K562 (cell line): Measurements from ENCODE around the gene EXOC6. TPM values are rescaled to one million over a fixed set of nuclear protein-coding genes. Genes with fewer than 3 reads are reported as not detected.

Source experiments
- BRD9 ChIP-seq: fragments of 450-650 bp; IDR thresholded peaks from 2 replicates; pipeline ENCODE4 v1.6.1; 2018; ENCODE audit warnings: low read depth; ENCODE audit not compliant: partially characterized antibody
- CCAR2 ChIP-seq: fragments of 200-400 bp; formaldehyde crosslinking; IDR thresholded peaks from 2 replicates; pipeline ENCODE4 v1.6.1; 2017; ENCODE audit warnings: mild to moderate bottlenecking, low read depth, low read length
- E2F8 ChIP-seq: fragments of 450-650 bp; IDR thresholded peaks from 2 replicates; pipeline ENCODE4 v1.7.1; 2018; ENCODE audit warnings: mild to moderate bottlenecking, low read depth; ENCODE audit not compliant: partially characterized antibody
- GTF2B ChIP-seq: IDR thresholded peaks from 2 replicates; pipeline ENCODE4 v1.6.1; 2011; ENCODE audit not compliant: insufficient read length; ENCODE audit errors: extremely low read depth
- MLX ChIP-seq, 2 experiments: fragments of 450-650 bp in 1 of 2; sonication (generic) in 1 of 2; formaldehyde crosslinking; conservative IDR thresholded peaks; 2 replicates each; pipeline versions ENCODE4 v1.4.0 to v1.8.1; 2020 to 2022; ENCODE audit warnings: mild to moderate bottlenecking in 1 of 2, missing genetic modification reagents in 1 of 2
- NFATC3 ChIP-seq: fragments of 450-650 bp; IDR thresholded peaks from 2 replicates; pipeline ENCODE4 v1.6.1; 2017; ENCODE audit warnings: mild to moderate bottlenecking
- PML ChIP-seq: IDR thresholded peaks from 2 replicates; pipeline ENCODE4 v1.6.1; 2012; ENCODE audit warnings: low read length, inconsistent platforms
- SMC3 ChIP-seq: conservative IDR thresholded peaks from 2 replicates; pipeline ENCODE4 v1.6.1; 2011; ENCODE audit warnings: low read depth, low read length, improper control_type of control experiment; ENCODE audit not compliant: insufficient read depth
- SNAPC5 ChIP-seq: fragments of 250-450 bp; sonication (Bioruptor Pico); IDR thresholded peaks from 2 replicates; pipeline ENCODE4 v1.8.0; 2021; ENCODE audit warnings: moderate library complexity, mild to moderate bottlenecking, inconsistent platforms
- ZBTB34 ChIP-seq: fragments of 250-450 bp; sonication (Bioruptor Pico); IDR thresholded peaks from 2 replicates; pipeline ENCODE4 v1.8.0; 2021; ENCODE audit warnings: mild to moderate bottlenecking, moderate library complexity
- ZBTB7A ChIP-seq: IDR thresholded peaks from 2 replicates; pipeline ENCODE4 v1.6.1; 2011; ENCODE audit warnings: low read depth, mild to moderate bottlenecking, low read length, moderate library complexity, borderline replicate concordance; ENCODE audit not compliant: control insufficient read depth
- ZBTB8A ChIP-seq: fragments of 450-650 bp; IDR thresholded peaks from 2 replicates; pipeline ENCODE4 v1.6.1; 2018; ENCODE audit warnings: mild to moderate bottlenecking, moderate library complexity; ENCODE audit not compliant: partially characterized antibody
- ZNF23 ChIP-seq: fragments of 250-450 bp; sonication (Bioruptor Pico); IDR thresholded peaks from 2 replicates; pipeline ENCODE4 v1.4.0; 2020; ENCODE audit warnings: mild to moderate bottlenecking
- ZNF609 ChIP-seq: sonication (generic); formaldehyde crosslinking; IDR thresholded peaks from 2 replicates; pipeline ENCODE4 v1.8.1; 2023; ENCODE audit warnings: missing genetic modification reagents, mild to moderate bottlenecking, borderline replicate concordance
- polyA plus RNA-seq, 8 experiments: library from polyadenylated mRNA; depleted of rRNA in 4 of 8; stranded (reverse) in 5 of 8; unstranded in 3 of 8; fragments of >200 nt; fragmentation: Nextera tagmentation in 2 of 8; fragmentation: Illumina TruSeq in 1 of 8; extraction: Ambion mirVana in 2 of 8; extraction: Trizol in 1 of 8; gene quantifications; 2 replicates each; pipeline versions ENCODE4 v1.2.1 to v1.2.3, GENCODE V29; 2011 to 2014; ENCODE audit warnings: inconsistent platforms in 1 of 8, missing spikeins in 1 of 8
- total RNA-seq, 7 experiments: library from RNA; depleted of rRNA in 6 of 7; stranded (reverse); fragments of >200 nt in 6 of 7; fragmentation: Illumina TruSeq in 2 of 7; extraction: Trizol in 2 of 7; gene quantifications; 2 replicates each; pipeline versions ENCODE4 v1.2.1 to v1.2.3, GENCODE V29; 2011 to 2021; ENCODE audit warnings: low replicate concordance in 1 of 7

EXOC6 gene
- total and polyA plus RNA-seq, 9 of the 15 experiments (the other 6 are each of a cell fraction or from before 2014, with no cell fraction given): 13.9 to 42.8 (median 24.9) TPM

GRCh38 chr10:93071674-93072224 is 223.4 kb downstream of the EXOC6 start (continued):
- TF ChIP-seq ZBTB34 (CRISPR knock-in tag) (no peak), E2F8 (no peak), ZBTB8A (no peak), PML (0 out of 2 replicates have a peak, but pooled peaks have one; percentile 32), ZBTB7A (peak; percentile 45; the same call in 1 of the 2 replicates), NFATC3 (no peak), MLX (CRISPR knock-in tag; conservative IDR thresholded peaks at IDR 0.05) (no peak), ZNF23 (CRISPR knock-in tag) (no peak), SMC3 (0 out of 2 replicates have a peak, but pooled peaks have one; percentile 9), SNAPC5 (CRISPR knock-in tag) (no peak), GTF2B (no peak), BRD9 (no peak), CCAR2 (no peak), ZNF609 (CRISPR knock-in tag) (no peak)
